K562 (cell line): ENCODE data around the gene CYBRD1. TPM values are rescaled to one million over a fixed set of nuclear protein-coding genes. Genes with fewer than 3 reads are reported as not detected.

Experiments used
- CSDE1 ChIP-seq, 2 experiments: fragments of 450-650 bp; IDR thresholded peaks; 2 replicates each; pipeline ENCODE4 v1.6.1; 2016; ENCODE audit warnings: mild to moderate bottlenecking in 1 of 2
- MYNN ChIP-seq, 2 experiments: sonication (generic); formaldehyde crosslinking in 1 of 2; IDR thresholded peaks; 2 replicates each; pipeline versions ENCODE4 v1.5.0 to v1.6.1; 2016 to 2020; ENCODE audit warnings: antibody characterized with exemption in 1 of 2, missing genetic modification reagents in 1 of 2
- NFE2 ChIP-seq: IDR thresholded peaks from 2 replicates; pipeline ENCODE4 v1.6.1; 2014; ENCODE audit warnings: antibody characterized with exemption, low read depth
- RBM15 ChIP-seq: fragments of 200-400 bp; formaldehyde crosslinking; IDR thresholded peaks from 2 replicates; pipeline ENCODE4 v1.6.1; 2018; ENCODE audit warnings: mild to moderate bottlenecking, low read length, moderate library complexity; ENCODE audit not compliant: insufficient read depth
- RFX5 ChIP-seq: IDR thresholded peaks from 2 replicates; pipeline ENCODE4 v1.6.1; 2011; ENCODE audit warnings: low read depth, mild to moderate bottlenecking, improper control_type of control experiment, low read length
- RNF2 ChIP-seq: sonication (generic); IDR thresholded peaks from 2 replicates; pipeline ENCODE4 v1.6.1; 2016
- SMARCB1 ChIP-seq: IDR thresholded peaks from 2 replicates; pipeline ENCODE4 v1.6.1; 2011; ENCODE audit warnings: improper control_type of control experiment, low read depth; ENCODE audit not compliant: insufficient read length
- WHSC1 ChIP-seq: IDR thresholded peaks from one replicate; pipeline ENCODE4 v1.6.1; 2012; ENCODE audit warnings: low read length, control low read depth, inconsistent platforms
- polyA plus RNA-seq, 8 experiments: library from polyadenylated mRNA; depleted of rRNA in 4 of 8; stranded (reverse) in 5 of 8; unstranded in 3 of 8; fragments of >200 nt; fragmentation: Nextera tagmentation in 2 of 8; fragmentation: Illumina TruSeq in 1 of 8; extraction: Ambion mirVana in 2 of 8; extraction: Trizol in 1 of 8; gene quantifications; 2 replicates each; pipeline versions ENCODE4 v1.2.1 to v1.2.3, GENCODE V29; 2011 to 2014; ENCODE audit warnings: inconsistent platforms in 1 of 8, missing spikeins in 1 of 8
- total RNA-seq, 7 experiments: library from RNA; depleted of rRNA in 6 of 7; stranded (reverse); fragments of >200 nt in 6 of 7; fragmentation: Illumina TruSeq in 2 of 7; extraction: Trizol in 2 of 7; gene quantifications; 2 replicates each; pipeline versions ENCODE4 v1.2.1 to v1.2.3, GENCODE V29; 2011 to 2021; ENCODE audit warnings: low replicate concordance in 1 of 7
- TF ChIP-seq, protein P1 (sequence below): conservative IDR thresholded peaks from 2 replicates; pipeline ENCODE4 v1.6.1; 2011; ENCODE audit warnings: low read depth, mild to moderate bottlenecking, low read length; ENCODE audit not compliant: control insufficient read depth
- TF ChIP-seq, protein P2 (sequence below): fragments of 250-450 bp; sonication (Bioruptor Pico); IDR thresholded peaks from 2 replicates; pipeline ENCODE4 v1.6.1; 2021; ENCODE audit warnings: mild to moderate bottlenecking
- TF ChIP-seq, protein P3 (sequence below): sonication (generic); formaldehyde crosslinking; IDR thresholded peaks from 2 replicates; pipeline ENCODE4 v1.8.0; 2023; ENCODE audit warnings: missing genetic modification reagents, mild to moderate bottlenecking, borderline replicate concordance
- TF ChIP-seq, protein P4 (sequence below), 2 experiments: fragments of 450-650 bp in 1 of 2; sonication (generic) in 1 of 2; formaldehyde crosslinking; conservative IDR thresholded peaks; 2 replicates each; pipeline versions ENCODE4 v1.4.0 to v1.8.1; 2020 to 2022; ENCODE audit warnings: mild to moderate bottlenecking in 1 of 2, missing genetic modification reagents in 1 of 2
- TF ChIP-seq, protein P5 (sequence below), 2 experiments: fragments of 450-650 bp; conservative IDR thresholded peaks; 2 replicates each; pipeline ENCODE4 v1.6.1; 2017; ENCODE audit warnings: mild to moderate bottlenecking in 2 of 2, moderate library complexity in 2 of 2
- TF ChIP-seq, protein P6 (sequence below), 2 experiments: fragments of 450-650 bp in 1 of 2; sonication (generic) in 1 of 2; formaldehyde crosslinking in 1 of 2; IDR thresholded peaks in 1 of 2; conservative IDR thresholded peaks in 1 of 2; 2 replicates each; pipeline versions ENCODE4 v1.6.1 to v1.8.1; 2016 to 2023; ENCODE audit warnings: mild to moderate bottlenecking in 2 of 2, moderate library complexity in 2 of 2, inconsistent platforms in 1 of 2, missing genetic modification reagents in 1 of 2

Gene CYBRD1
- total and polyA plus RNA-seq, 9 of the 15 experiments (the other 6 are each of a cell fraction or from before 2014, with no cell fraction given): 9.6 to 22.4 (median 15.6) TPM

DNA sequence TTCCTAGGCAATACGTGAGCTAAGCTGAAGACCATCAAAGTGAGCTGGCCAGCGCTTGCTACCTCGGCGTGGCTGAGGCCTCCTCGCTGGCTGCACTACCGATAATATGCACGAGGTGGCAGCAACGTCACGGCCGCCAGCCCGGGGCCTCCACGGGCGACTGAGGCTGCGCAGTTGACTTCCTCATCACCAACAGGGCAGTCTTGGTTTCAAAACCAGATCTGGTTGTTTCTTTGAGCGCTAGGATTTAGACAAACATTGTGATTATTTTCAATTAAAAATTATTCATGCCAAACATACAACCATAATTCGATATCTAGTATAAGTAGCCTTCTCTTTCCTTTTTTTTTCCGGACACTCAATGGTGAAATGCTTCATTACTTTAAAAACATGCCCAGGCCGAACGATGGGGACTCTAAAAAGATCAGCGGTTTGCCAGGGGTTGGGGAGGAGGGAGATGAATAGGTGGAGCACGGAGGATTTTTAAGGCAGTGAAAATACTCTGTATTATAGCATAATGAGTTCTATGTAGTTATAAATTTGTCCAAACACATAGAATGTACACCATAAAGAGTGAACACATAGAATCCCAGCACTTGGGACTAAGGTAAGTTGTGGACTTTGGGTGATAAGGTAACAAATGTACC, 52.0 kb downstream of the CYBRD1 start (continued):
- TF ChIP-seq, protein P1, sequence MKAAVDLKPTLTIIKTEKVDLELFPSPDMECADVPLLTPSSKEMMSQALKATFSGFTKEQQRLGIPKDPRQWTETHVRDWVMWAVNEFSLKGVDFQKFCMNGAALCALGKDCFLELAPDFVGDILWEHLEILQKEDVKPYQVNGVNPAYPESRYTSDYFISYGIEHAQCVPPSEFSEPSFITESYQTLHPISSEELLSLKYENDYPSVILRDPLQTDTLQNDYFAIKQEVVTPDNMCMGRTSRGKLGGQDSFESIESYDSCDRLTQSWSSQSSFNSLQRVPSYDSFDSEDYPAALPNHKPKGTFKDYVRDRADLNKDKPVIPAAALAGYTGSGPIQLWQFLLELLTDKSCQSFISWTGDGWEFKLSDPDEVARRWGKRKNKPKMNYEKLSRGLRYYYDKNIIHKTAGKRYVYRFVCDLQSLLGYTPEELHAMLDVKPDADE: no peak
- TF ChIP-seq NFE2: no peak
- TF ChIP-seq MYNN (IDR thresholded peaks at IDR 0.05): no peak
- TF ChIP-seq MYNN (CRISPR knock-in tag; IDR thresholded peaks at IDR 0.05): no peak
- TF ChIP-seq, protein P2, sequence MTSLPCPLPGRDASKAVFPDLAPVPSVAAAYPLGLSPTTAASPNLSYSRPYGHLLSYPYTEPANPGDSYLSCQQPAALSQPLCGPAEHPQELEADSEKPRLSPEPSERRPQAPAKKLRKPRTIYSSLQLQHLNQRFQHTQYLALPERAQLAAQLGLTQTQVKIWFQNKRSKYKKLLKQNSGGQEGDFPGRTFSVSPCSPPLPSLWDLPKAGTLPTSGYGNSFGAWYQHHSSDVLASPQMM: no peak
- TF ChIP-seq, protein P3, sequence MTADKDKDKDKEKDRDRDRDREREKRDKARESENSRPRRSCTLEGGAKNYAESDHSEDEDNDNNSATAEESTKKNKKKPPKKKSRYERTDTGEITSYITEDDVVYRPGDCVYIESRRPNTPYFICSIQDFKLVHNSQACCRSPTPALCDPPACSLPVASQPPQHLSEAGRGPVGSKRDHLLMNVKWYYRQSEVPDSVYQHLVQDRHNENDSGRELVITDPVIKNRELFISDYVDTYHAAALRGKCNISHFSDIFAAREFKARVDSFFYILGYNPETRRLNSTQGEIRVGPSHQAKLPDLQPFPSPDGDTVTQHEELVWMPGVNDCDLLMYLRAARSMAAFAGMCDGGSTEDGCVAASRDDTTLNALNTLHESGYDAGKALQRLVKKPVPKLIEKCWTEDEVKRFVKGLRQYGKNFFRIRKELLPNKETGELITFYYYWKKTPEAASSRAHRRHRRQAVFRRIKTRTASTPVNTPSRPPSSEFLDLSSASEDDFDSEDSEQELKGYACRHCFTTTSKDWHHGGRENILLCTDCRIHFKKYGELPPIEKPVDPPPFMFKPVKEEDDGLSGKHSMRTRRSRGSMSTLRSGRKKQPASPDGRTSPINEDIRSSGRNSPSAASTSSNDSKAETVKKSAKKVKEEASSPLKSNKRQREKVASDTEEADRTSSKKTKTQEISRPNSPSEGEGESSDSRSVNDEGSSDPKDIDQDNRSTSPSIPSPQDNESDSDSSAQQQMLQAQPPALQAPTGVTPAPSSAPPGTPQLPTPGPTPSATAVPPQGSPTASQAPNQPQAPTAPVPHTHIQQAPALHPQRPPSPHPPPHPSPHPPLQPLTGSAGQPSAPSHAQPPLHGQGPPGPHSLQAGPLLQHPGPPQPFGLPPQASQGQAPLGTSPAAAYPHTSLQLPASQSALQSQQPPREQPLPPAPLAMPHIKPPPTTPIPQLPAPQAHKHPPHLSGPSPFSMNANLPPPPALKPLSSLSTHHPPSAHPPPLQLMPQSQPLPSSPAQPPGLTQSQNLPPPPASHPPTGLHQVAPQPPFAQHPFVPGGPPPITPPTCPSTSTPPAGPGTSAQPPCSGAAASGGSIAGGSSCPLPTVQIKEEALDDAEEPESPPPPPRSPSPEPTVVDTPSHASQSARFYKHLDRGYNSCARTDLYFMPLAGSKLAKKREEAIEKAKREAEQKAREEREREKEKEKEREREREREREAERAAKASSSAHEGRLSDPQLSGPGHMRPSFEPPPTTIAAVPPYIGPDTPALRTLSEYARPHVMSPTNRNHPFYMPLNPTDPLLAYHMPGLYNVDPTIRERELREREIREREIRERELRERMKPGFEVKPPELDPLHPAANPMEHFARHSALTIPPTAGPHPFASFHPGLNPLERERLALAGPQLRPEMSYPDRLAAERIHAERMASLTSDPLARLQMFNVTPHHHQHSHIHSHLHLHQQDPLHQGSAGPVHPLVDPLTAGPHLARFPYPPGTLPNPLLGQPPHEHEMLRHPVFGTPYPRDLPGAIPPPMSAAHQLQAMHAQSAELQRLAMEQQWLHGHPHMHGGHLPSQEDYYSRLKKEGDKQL: no peak
- no peak for TF ChIP-seq RBM15
- no peak for TF ChIP-seq WHSC1
- TF ChIP-seq, protein P4, sequence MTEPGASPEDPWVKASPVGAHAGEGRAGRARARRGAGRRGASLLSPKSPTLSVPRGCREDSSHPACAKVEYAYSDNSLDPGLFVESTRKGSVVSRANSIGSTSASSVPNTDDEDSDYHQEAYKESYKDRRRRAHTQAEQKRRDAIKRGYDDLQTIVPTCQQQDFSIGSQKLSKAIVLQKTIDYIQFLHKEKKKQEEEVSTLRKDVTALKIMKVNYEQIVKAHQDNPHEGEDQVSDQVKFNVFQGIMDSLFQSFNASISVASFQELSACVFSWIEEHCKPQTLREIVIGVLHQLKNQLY (CRISPR knock-in tag; conservative IDR thresholded peaks at IDR 0.05): no peak
- no peak for TF ChIP-seq RNF2
- TF ChIP-seq, protein P5, sequence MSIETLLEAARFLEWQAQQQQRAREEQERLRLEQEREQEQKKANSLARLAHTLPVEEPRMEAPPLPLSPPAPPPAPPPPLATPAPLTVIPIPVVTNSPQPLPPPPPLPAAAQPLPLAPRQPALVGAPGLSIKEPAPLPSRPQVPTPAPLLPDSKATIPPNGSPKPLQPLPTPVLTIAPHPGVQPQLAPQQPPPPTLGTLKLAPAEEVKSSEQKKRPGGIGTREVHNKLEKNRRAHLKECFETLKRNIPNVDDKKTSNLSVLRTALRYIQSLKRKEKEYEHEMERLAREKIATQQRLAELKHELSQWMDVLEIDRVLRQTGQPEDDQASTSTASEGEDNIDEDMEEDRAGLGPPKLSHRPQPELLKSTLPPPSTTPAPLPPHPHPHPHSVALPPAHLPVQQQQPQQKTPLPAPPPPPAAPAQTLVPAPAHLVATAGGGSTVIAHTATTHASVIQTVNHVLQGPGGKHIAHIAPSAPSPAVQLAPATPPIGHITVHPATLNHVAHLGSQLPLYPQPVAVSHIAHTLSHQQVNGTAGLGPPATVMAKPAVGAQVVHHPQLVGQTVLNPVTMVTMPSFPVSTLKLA (conservative IDR thresholded peaks at IDR 0.05): peak; percentile 27 to 43; a peak in 2 of 4 replicates
- no peak for TF ChIP-seq CSDE1 (IDR thresholded peaks at IDR 0.05)
- no peak for TF ChIP-seq RFX5
- no peak for TF ChIP-seq SMARCB1
- TF ChIP-seq, protein P6, sequence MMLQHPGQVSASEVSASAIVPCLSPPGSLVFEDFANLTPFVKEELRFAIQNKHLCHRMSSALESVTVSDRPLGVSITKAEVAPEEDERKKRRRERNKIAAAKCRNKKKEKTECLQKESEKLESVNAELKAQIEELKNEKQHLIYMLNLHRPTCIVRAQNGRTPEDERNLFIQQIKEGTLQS (IDR thresholded peaks at IDR 0.05): no peak
- TF ChIP-seq, protein P6 (CRISPR knock-in tag; conservative IDR thresholded peaks at IDR 0.05): no peak
